Activated naive CD8-positive, alpha-beta T cell (primary cell): ENCODE measurements around the gene RNASEL.
"Not testable (repeated sequence)": the region's sequence is repeated elsewhere in the genome, so short reads cannot be mapped to it uniquely, and the experiment has no call there.

Experiments used
- H3K27ac Mint-ChIP-seq: one replicate; pipeline ENCODE4 v1.8.0; 2021; ENCODE audit warnings: mixed read lengths
- H3K27me3 Mint-ChIP-seq: one replicate; pipeline ENCODE4 v1.8.0; 2021; ENCODE audit warnings: mixed read lengths
- H3K36me3 Mint-ChIP-seq: one replicate; pipeline ENCODE4 v1.8.0; 2021; ENCODE audit warnings: mixed read lengths
- H3K4me1 Mint-ChIP-seq: one replicate; pipeline ENCODE4 v1.8.0; 2021; ENCODE audit warnings: low read depth, mixed read lengths
- H3K4me3 Mint-ChIP-seq: one replicate; pipeline ENCODE4 v1.8.0; 2021; ENCODE audit warnings: mild to moderate bottlenecking, mixed read lengths
- H3K9me3 Mint-ChIP-seq: one replicate; pipeline ENCODE4 v1.8.0; 2021; ENCODE audit warnings: low read depth, mixed read lengths

Gene RNASEL

DNA sequence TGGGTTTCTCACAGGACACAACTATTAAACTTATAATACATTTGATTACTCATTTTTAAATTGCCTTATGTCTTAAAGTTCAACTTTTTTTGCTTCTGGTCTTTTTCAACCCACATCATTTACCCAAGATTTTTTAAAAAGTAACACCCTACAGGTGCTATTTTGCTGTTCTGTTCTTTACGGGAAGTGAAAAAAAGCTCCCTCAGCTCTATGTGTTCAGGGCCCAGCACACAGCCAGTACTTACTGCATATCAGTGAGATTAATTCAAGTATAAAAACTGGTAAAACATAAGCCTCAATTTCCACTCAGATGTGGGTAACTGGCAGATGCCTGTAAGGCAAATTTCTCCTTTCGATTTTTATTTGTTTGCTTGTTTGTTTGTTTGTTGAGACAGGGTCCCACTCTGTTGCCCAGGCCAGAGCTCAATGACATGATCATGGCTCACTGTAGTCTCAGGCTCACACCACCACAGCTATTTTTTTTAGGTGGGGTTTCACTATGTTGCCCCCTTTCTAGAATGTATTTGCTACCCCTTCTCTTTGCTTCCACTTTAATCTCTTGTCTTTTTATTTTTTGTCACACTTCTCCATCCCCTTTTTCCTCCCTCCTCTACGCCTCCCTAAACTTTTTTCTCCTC lies 20.3 kb downstream of the RNASEL start:
- peaks cover 12% of the 10 kb centered on the region for H3K36me3 Mint-ChIP-seq
- peaks cover 1% of the 10 kb centered on the region for H3K27me3 Mint-ChIP-seq
- no peak overlapping the region for H3K27ac Mint-ChIP-seq
- no peaks in the 10 kb centered on the region for H3K4me1 Mint-ChIP-seq
- H3K4me3 Mint-ChIP-seq = no peak overlapping the region
- no peaks in the 10 kb centered on the region for H3K9me3 Mint-ChIP-seq

DNA sequence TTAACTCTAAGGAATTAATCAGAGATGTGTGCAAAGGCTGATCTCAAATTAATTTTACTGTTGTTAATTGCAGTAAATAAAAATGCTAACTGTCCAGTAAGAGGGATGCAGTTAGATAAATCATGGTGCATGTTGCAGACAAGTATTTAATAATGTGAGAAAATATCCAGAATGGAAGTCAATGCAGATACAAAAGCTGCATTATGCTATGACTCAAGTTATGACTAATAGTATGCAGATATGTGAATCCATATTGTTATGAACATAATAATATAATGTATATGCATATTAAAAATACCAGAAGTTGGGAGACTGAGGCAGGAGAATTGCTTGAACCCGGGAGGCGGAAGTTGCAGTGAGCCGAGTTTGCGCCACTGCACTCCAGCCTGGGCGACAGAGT lies 21.4 kb downstream of the RNASEL start:
- Mint-ChIP-seq H3K4me1 (no peaks in the 10 kb centered on the region), H3K36me3 (peaks cover 4% of the 10 kb centered on the region), H3K27ac (no peak overlapping the region), H3K4me3 (no peak overlapping the region), H3K9me3 (no peaks in the 10 kb centered on the region), H3K27me3 (peaks cover 1% of the 10 kb centered on the region)

DNA sequence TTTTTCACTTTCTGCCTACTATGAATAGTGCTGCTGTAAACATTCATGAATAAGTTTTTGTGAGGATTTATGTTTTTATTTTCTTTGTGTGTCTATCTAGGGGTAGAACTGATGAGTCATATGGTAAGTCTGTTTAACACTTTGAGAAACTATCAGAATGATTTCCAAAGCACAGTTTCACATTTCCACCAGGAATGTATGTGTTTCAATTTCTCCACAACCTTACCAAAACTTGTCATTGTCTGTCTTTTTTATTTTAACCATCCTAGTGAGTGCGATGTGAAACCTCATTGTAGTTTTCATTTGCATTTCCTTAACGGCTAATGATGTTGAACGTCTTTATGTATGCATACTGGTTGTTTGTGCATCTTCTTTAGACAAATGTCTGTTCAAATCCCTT lies 23.5 kb downstream of the RNASEL start:
- Mint-ChIP-seq H3K27ac (no peak overlapping the region), H3K27me3 (peaks cover 1% of the 10 kb centered on the region), H3K4me3 (no peak overlapping the region), H3K36me3 (no peaks in the 10 kb centered on the region), H3K9me3 (no peaks in the 10 kb centered on the region), H3K4me1 (no peaks in the 10 kb centered on the region)

DNA sequence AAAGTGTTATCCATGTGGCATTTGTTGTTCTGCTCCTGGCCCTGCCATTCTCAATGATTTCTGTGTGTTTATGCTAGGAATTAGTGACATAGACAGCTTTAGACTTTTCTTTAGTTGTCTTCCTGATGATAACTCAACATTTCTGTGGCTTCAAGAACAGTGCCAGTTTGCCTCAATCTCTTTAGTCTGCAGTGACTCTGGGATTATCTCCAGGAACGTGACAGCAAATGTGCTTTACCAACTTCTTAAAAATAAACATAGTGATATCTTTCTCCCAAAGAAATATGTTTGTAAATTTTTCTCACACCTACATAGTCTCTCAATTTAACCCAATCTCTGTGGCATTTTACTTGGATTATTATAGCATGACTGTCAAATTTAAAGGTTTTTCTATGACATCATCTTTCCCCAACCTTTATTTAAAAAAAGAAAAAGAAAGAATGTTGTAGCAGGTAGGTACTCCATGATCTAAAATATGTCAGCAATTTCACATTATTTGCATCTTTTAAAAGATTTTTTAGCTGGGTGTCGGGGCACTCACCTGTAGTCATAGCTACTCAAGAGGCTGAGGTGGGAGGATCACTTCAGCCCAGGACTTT lies 24.6 kb downstream of the RNASEL start:
- H3K36me3 Mint-ChIP-seq = no peaks in the 10 kb centered on the region
- no peaks in the 10 kb centered on the region for H3K9me3 Mint-ChIP-seq
- H3K4me3 Mint-ChIP-seq = no peak overlapping the region
- no peak overlapping the region for H3K27ac Mint-ChIP-seq
- no peaks in the 10 kb centered on the region for H3K4me1 Mint-ChIP-seq
- H3K27me3 Mint-ChIP-seq = peaks cover 1% of the 10 kb centered on the region

DNA sequence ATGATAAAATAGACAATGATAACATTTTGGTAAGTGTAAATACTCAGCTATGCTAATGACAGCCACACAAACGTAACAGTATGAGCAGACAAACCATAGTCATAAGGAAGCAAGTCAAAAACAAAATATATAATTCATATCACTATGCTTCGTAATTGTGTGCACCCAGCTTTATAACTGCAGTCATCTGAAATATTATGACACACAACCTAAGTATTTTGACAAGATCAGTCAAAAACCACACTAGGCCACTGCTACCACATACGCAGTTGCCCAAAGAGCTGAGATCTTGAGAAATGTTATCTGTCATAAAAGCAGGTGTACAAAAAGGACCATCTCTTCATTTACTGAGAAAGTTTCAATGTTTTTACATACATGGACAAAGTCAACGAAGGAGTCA lies 26.0 kb downstream of the RNASEL start:
- Mint-ChIP-seq H3K27ac (no peak overlapping the region), H3K4me3 (no peak overlapping the region), H3K4me1 (no peaks in the 10 kb centered on the region), H3K9me3 (no peaks in the 10 kb centered on the region), H3K27me3 (peaks cover 1% of the 10 kb centered on the region), H3K36me3 (no peaks in the 10 kb centered on the region)

DNA sequence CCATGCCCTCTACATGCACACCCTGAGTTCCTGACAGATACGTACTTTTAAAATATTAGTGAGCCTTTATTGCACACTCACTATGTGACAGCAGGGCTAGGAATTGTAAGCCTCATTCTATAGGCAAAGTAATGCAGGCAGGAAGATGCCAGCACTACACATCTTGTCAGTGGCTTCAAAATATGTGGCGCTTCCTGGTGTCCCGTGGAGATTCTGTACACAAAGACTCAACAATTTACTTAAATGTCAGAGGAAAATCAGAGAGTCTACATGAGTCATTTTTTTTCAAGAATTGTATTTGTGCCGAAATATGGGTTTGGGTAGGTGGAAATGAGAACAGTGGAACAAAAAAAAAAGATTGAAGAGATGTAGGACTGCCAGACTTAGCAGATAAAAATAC lies 27.6 kb downstream of the RNASEL start:
- H3K4me1 Mint-ChIP-seq = no peaks in the 10 kb centered on the region
- H3K4me3 Mint-ChIP-seq = no peak overlapping the region
- no peak overlapping the region for H3K27ac Mint-ChIP-seq
- H3K27me3 Mint-ChIP-seq = peaks cover 1% of the 10 kb centered on the region
- H3K9me3 Mint-ChIP-seq = no peaks in the 10 kb centered on the region
- H3K36me3 Mint-ChIP-seq = peaks cover 3% of the 10 kb centered on the region

DNA sequence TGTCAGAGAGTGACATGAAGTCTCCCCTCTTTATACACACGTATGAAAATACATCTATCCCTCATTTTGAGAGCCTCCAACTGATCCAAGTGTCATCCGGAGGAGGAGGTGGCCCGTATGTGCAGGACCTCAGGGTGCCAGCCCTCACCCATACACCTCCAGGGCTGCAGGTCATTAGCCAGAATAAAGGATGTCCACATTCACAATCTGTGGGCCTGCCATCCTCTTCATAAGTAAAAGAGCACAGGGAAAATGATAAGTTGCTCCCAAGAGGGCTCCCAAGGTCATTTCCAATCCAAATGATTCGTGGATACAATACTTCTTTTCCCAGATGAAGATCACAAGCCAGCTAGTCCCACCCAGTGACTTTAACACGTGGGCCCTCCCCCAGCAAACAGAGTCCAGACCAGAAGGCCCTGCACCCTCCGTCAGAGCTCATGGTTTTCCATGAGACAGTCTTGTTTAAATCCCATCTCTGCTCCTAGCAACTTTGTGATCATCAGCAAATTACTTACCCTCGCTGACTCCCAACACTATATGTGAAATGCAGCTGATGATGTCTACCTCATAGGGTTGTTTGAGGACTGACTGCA lies 28.6 kb downstream of the RNASEL start:
- H3K27ac Mint-ChIP-seq = no peak overlapping the region
- H3K27me3 Mint-ChIP-seq = peaks cover 1% of the 10 kb centered on the region
- H3K36me3 Mint-ChIP-seq = peaks cover 3% of the 10 kb centered on the region
- H3K4me3 Mint-ChIP-seq = no peak overlapping the region
- no peaks in the 10 kb centered on the region for H3K4me1 Mint-ChIP-seq
- H3K9me3 Mint-ChIP-seq = no peaks in the 10 kb centered on the region

DNA sequence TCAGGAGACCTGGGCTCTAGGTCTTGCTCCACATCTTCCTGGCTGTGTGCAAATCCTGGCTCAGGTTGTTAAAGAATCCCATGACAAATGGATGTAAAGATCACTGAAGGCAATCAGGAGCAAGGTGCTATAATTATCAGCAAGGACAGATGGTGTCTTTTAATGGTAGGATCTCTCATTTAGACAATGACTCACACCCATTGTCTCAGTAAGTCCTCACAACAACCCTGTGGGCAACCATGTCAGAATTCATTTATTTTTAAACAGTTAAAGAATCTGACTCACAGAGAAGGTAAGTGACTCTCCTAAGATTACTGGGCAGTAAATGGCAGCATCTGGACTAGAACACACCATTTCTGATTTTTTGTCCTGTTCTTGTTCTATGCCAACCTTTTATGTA lies 32.8 kb downstream of the RNASEL start:
- Mint-ChIP-seq H3K4me1 (no peaks in the 10 kb centered on the region), H3K4me3 (no peak overlapping the region), H3K36me3 (peaks cover 6% of the 10 kb centered on the region), H3K27me3 (no peaks in the 10 kb centered on the region), H3K27ac (no peak overlapping the region), H3K9me3 (peaks cover 6% of the 10 kb centered on the region)

DNA sequence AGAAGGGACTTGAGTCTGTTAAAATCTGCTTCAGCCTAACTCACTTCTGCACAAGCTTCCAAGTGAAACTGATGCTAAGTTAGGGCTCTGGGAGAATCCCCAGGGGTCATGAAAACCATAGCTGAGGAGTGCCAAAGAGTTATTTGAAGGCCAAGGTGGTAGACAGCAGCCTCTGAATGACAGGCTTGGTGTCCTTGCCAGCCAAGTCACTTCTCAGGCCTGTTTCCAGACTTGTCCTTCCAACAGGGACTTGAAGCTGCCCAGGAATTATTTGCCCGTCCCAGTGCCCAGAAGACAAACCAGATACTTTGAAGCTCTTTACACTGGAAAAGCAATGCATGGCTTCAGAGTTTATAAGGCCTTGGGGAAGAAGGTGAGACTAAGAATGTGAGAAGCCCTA lies 33.6 kb downstream of the RNASEL start:
- Mint-ChIP-seq H3K9me3 (peaks cover 6% of the 10 kb centered on the region), H3K36me3 (peaks cover 6% of the 10 kb centered on the region), H3K27ac (no peak overlapping the region)

DNA sequence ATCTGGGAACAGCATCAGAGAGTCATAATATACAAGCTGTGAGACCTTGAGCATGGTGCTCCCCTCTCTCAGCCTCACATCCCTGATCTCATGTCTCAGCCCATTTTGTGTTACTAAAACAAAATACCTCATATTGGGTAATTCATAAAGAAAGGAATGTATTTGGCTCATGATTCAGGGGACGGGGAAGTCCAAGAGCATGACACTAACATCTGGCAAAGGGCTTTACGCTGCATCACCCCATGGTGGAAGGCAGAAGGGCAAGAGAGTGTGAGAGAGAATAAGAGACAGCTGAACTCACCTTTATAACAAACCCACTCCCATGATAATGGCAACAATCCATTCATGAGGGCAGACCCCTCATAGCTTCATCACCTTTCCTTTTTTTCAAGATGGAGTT lies 36.5 kb downstream of the RNASEL start:
- Mint-ChIP-seq H3K9me3 (peaks cover 6% of the 10 kb centered on the region), H3K36me3 (peaks cover 6% of the 10 kb centered on the region), H3K4me1 (no peaks in the 10 kb centered on the region), H3K27ac (no peak overlapping the region), H3K4me3 (no peak overlapping the region), H3K27me3 (peaks cover 5% of the 10 kb centered on the region)

More for the DNA sequence above, 33.6 kb downstream of the RNASEL start:
- Mint-ChIP-seq H3K4me3 (no peak overlapping the region), H3K27me3 (no peaks in the 10 kb centered on the region), H3K4me1 (no peaks in the 10 kb centered on the region)

DNA sequence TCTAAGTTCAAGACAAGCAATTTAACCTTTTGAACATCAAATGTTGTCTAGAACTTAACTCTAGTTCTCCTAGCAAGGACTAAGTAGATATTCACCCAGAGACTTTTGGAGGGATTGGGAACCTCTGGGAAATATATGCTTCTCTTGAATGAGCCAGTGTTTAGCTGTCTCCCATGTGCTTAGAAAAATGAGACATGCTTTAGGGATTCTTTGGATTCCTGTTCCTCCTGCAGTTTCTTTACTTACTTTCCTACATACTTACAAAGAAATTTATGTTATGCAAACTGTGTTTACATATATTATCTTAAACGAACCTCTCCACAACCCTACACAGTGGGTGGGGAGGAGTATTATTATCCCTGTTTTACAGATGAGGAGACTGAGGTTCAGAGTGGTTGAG lies 39.2 kb downstream of the RNASEL start:
- Mint-ChIP-seq H3K4me3 (no peak overlapping the region), H3K27me3 (peaks cover 19% of the 10 kb centered on the region), H3K9me3 (peaks cover 6% of the 10 kb centered on the region), H3K4me1 (no peaks in the 10 kb centered on the region), H3K36me3 (peaks cover 8% of the 10 kb centered on the region), H3K27ac (no peak overlapping the region)

DNA sequence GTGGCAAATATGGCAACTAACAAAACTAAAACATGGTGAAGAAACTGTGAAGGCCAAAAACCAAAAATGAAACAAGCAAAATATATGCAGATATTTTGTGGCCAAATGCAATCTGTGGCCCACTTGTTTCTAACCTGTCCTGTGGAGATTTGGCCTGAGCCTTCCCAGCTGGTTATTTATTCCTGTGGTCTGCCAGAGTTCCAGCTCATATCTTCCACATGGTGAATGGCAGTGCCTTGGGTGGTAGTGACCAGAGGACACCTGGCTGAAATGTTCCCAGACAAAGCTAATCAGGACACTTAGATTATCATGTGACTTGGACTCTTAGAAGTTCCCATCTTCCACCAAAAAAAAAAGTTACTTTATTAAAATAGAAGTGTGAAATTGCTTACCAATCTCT lies 39.7 kb downstream of the RNASEL start:
- peaks cover 20% of the 10 kb centered on the region for H3K27me3 Mint-ChIP-seq
- no peak overlapping the region for H3K4me3 Mint-ChIP-seq
- H3K9me3 Mint-ChIP-seq = peaks cover 6% of the 10 kb centered on the region
- H3K27ac Mint-ChIP-seq = no peak overlapping the region
- no peaks in the 10 kb centered on the region for H3K4me1 Mint-ChIP-seq
- H3K36me3 Mint-ChIP-seq = peaks cover 8% of the 10 kb centered on the region

DNA sequence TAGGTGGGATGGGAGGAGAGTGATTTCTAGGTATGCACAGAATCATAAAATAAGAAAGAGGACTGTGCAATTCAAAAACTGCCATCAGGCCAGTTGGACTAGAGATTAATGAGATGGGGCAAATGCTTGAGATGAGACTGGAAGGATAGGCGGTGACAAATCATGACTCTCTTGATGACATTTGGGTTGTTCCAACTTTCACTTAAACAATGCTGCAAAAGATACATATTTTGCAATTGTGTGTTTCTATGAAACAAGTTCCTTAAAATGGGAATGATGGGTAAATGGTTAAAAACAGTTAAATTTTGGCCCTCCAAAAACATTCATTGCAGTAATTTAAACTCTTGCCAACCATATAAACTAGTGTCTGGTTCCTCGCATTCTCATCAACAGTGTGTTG lies 55.2 kb downstream of the RNASEL start:
- no peak overlapping the region for H3K4me3 Mint-ChIP-seq
- H3K27ac Mint-ChIP-seq = no peak overlapping the region
- H3K9me3 Mint-ChIP-seq = no peaks in the 10 kb centered on the region
- H3K4me1 Mint-ChIP-seq = no peaks in the 10 kb centered on the region
- no peaks in the 10 kb centered on the region for H3K36me3 Mint-ChIP-seq
- peaks cover 8% of the 10 kb centered on the region for H3K27me3 Mint-ChIP-seq

DNA sequence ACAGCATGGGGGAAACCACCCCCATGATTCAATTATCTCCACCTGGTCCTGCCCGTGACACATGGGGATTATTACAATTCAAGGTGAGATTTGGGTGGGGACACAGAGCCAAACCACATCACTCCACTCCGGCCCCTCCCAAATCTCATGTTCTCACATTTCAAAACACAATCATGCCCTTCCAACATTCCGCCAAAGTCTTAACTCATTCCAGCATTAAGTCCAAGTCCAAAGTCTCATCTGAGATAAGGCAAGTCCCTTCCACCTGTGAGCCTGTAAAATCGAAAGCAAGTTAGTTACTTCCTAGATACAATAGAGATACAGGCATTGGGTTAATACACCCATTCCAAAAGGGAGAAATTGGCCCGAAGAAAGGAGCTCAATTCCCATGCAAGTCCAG lies 60.9 kb downstream of the RNASEL start:
- not testable (repeated sequence) for H3K4me1 Mint-ChIP-seq, H3K36me3 Mint-ChIP-seq, H3K27ac Mint-ChIP-seq, H3K4me3 Mint-ChIP-seq
- peaks cover 29% of the 10 kb centered on the region for H3K9me3 Mint-ChIP-seq
- H3K27me3 Mint-ChIP-seq = peaks cover 18% of the 10 kb centered on the region

DNA sequence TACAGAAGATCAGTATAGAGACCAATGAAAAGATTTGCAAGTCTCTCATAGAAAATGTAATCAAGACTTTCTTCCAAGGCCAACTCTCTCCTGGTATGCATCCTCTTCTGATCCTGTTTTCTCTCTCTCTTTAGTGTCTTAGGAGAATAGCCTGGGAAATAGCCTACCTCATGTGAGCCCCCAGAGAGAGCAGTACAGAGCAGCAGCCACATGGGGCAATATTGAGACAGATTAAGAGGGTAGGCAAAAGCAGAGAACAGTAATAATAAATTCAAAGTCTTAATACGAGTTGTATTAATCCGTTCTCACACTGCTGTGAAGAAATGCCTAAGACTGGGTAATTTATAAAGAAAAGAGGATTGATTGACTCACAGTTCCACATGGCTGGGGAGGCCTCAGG lies 61.4 kb downstream of the RNASEL start:
- no peaks in the 10 kb centered on the region for H3K4me1 Mint-ChIP-seq
- H3K27ac Mint-ChIP-seq = no peak overlapping the region
- peaks cover 18% of the 10 kb centered on the region for H3K27me3 Mint-ChIP-seq
- peaks cover 29% of the 10 kb centered on the region for H3K9me3 Mint-ChIP-seq
- peaks cover 8% of the 10 kb centered on the region for H3K36me3 Mint-ChIP-seq
- H3K4me3 Mint-ChIP-seq = no peak overlapping the region

DNA sequence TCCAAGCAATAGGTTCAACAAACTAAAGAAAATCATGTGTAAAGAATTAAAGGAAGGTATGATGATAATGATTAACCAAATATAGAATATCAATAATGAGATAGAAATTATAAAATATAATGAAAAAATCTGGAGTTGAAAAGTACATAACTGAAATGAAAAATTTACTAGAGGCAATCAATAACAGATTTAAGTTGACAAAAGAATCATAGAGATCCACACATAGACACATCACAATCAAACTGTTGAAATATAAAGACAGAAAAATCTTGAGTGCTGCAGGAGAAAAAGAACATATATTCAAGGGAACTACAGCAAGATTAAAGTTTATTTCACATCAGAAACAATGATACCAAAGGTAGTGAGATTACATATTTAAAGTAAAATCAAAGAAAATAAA lies 63.7 kb downstream of the RNASEL start:
- Mint-ChIP-seq H3K4me3 (no peak overlapping the region), H3K9me3 (peaks cover 29% of the 10 kb centered on the region), H3K4me1 (no peaks in the 10 kb centered on the region), H3K36me3 (peaks cover 8% of the 10 kb centered on the region), H3K27me3 (peaks cover 27% of the 10 kb centered on the region), H3K27ac (no peak overlapping the region)
